Measurements from ENCODE around the gene EXPH5.
A peak's percentile ranks its signal among the peaks of the same experiment; 100 is the strongest.

The EXPH5 gene

DNA sequence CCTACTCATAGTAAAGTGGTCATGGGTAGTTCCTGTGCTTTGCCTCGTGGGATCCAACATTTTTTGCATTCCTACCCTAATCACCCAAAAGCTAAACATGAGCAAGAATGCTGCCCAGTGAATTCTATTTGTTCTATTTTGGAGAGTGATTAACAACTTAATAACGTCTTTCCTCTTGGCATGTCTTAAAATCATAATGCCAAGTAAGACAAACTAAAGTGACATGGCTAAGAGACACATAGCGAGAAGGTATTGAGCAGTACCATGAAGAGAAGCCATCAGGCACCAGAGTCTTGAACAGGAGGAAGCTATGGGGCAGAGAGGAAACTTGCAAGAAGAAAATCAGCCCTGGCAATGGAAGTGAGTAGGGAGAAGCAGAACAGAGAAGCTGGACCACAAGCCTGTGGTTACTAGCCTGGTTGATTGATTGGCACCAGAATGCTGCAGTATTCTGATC is 32.0 kb downstream of the EXPH5 start:
- peak overlapping the region; percentile 79 for H3K27ac ChIP-seq (ENCODE audit: low read length, poor library complexity, severe bottlenecking)
- H2BK15ac ChIP-seq (ENCODE audit: low read depth, poor library complexity, severe bottlenecking) = no peak overlapping the region
- no peak overlapping the region for H4K8ac ChIP-seq (ENCODE audit: low read length)
- no peak overlapping the region for H3K9ac ChIP-seq (ENCODE audit: low read length)
- H3K4me2 ChIP-seq (ENCODE audit: low read length, poor library complexity, severe bottlenecking) = no peak overlapping the region
- H3K4ac ChIP-seq (ENCODE audit: low read depth in 1 of 2, low read length in 2 of 2) = no peak overlapping the region
- peak overlapping the region in 1 of 2 experiments; percentile 47 for H3K18ac ChIP-seq (ENCODE audit: low read depth in 1 of 2, low read length in 2 of 2)
- H3K14ac ChIP-seq (ENCODE audit: low read length in 2 of 2) = no peak overlapping the region
- no peak overlapping the region for H4K91ac ChIP-seq (ENCODE audit: low read length)
- no peaks in the 10 kb centered on the region for H3K27me3 ChIP-seq (ENCODE audit: control insufficient read depth in 1 of 2, insufficient read depth in 1 of 2, low read length in 2 of 2)
- H2BK5ac ChIP-seq (ENCODE audit: low read depth, low read length, poor library complexity, severe bottlenecking) = no peak overlapping the region
- H3K79me1 ChIP-seq (replicated peaks; ENCODE audit: low read length, poor library complexity, severe bottlenecking) = no peaks in the 10 kb centered on the region
- H2BK12ac ChIP-seq (ENCODE audit: low read length in 2 of 2) = no peak overlapping the region
- peak overlapping the region; percentile 39 for H2AK5ac ChIP-seq (ENCODE audit: low read length, severe bottlenecking)
- H3K23ac ChIP-seq (ENCODE audit: low read length in 2 of 2) = no peak overlapping the region
- no peak overlapping the region for H2BK120ac ChIP-seq (ENCODE audit: low read depth, low read length)
- whole genome bisulfite sequencing = 66% methylated on average over 2 of the region's 3 CpGs
- no peak overlapping the region for H3K4me3 ChIP-seq (ENCODE audit: insufficient read depth in 1 of 2, low read depth in 1 of 2, low read length in 2 of 2)
- H3K4me1 ChIP-seq (ENCODE audit: control insufficient read depth, insufficient read depth, low read depth, low read length) = peaks cover 13% of the 10 kb centered on the region
- H2AFZ ChIP-seq (ENCODE audit: low read depth, low read length) = no peak overlapping the region
- H3K36me3 ChIP-seq (ENCODE audit: control insufficient read depth in 1 of 2, insufficient read depth in 2 of 2, low read depth in 1 of 2, low read length in 2 of 2) = no peaks in the 10 kb centered on the region
- no peaks in the 10 kb centered on the region for H3K9me3 ChIP-seq (ENCODE audit: control insufficient read depth, low read length)
- peak; percentile 9 for DNase-seq

DNA sequence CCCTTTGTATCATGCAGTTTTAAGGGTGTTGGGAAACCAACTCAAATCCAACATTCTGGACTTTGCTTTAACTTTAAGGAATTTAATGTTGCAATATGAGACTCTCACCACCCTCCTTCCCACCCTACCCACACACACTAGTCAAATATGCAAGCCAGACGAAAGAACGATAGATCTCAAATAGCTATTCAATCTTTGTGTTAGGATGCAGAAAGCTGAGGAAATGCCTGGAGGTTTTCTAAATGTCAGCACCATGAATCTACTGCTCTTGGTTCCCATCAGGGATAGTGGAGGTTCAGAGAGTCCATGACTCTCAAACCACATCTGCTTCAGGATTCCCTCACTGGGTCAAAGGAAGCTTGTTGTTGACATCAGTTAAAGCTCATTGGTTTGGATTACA is 33.7 kb downstream of the EXPH5 start:
- H3K9ac ChIP-seq (ENCODE audit: low read length) = peak overlapping the region; percentile 3
- no peaks in the 10 kb centered on the region for H3K9me3 ChIP-seq (ENCODE audit: control insufficient read depth, low read length)
- H3K27me3 ChIP-seq (ENCODE audit: control insufficient read depth in 1 of 2, insufficient read depth in 1 of 2, low read length in 2 of 2) = no peaks in the 10 kb centered on the region
- no peak overlapping the region for H3K4ac ChIP-seq (ENCODE audit: low read depth in 1 of 2, low read length in 2 of 2)
- peaks cover 13% of the 10 kb centered on the region for H3K4me1 ChIP-seq (ENCODE audit: control insufficient read depth, insufficient read depth, low read depth, low read length)
- H3K79me1 ChIP-seq (replicated peaks; ENCODE audit: low read length, poor library complexity, severe bottlenecking) = no peaks in the 10 kb centered on the region
- no peak overlapping the region for H3K14ac ChIP-seq (ENCODE audit: low read length in 2 of 2)
- no peak overlapping the region for H2AFZ ChIP-seq (ENCODE audit: low read depth, low read length)
- H2AK5ac ChIP-seq (ENCODE audit: low read length, severe bottlenecking) = no peak overlapping the region
- no peak overlapping the region for H2BK12ac ChIP-seq (ENCODE audit: low read length in 2 of 2)
- no peak overlapping the region for H3K18ac ChIP-seq (ENCODE audit: low read depth in 1 of 2, low read length in 2 of 2)
- H3K36me3 ChIP-seq (ENCODE audit: control insufficient read depth in 1 of 2, insufficient read depth in 2 of 2, low read depth in 1 of 2, low read length in 2 of 2) = no peaks in the 10 kb centered on the region
- H3K4me3 ChIP-seq (ENCODE audit: insufficient read depth in 1 of 2, low read depth in 1 of 2, low read length in 2 of 2) = peak overlapping the region in 1 of 2 experiments; percentile 24
- H4K8ac ChIP-seq (ENCODE audit: low read length) = no peak overlapping the region
- WGBS = 62% methylated on average over 2 of the region's 2 CpGs
- no peak overlapping the region for H3K23ac ChIP-seq (ENCODE audit: low read length in 2 of 2)
- H3K4me2 ChIP-seq (ENCODE audit: low read length, poor library complexity, severe bottlenecking) = no peak overlapping the region
- H4K91ac ChIP-seq (ENCODE audit: low read length) = no peak overlapping the region
- no peak overlapping the region for H2BK15ac ChIP-seq (ENCODE audit: low read depth, poor library complexity, severe bottlenecking)
- peak overlapping the region; percentile 58 for H3K27ac ChIP-seq (ENCODE audit: low read length, poor library complexity, severe bottlenecking)
- no peak overlapping the region for H2BK120ac ChIP-seq (ENCODE audit: low read depth, low read length)
- H2BK5ac ChIP-seq (ENCODE audit: low read depth, low read length, poor library complexity, severe bottlenecking) = no peak overlapping the region
- peak; percentile 50 for DNase-seq

DNA sequence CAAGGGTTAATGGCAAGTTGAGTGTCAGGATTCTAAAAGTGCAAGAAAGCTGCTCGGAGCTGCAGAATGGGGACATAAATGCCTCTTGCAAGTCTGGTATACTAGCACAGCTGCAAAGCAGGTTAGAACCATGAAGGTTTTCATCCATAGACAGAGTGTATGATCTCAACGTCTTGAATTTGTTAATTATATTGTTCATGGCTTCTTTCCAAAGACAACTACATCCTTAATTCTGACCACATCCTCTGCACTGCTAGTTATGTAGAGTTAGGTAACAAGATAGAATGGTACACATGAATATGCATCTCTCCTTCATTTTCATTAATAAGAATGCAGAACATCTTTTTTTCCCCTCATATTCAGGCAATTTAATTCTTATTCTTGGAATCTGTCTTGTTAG is 34.2 kb downstream of the EXPH5 start:
- no peak overlapping the region for H3K4me2 ChIP-seq (ENCODE audit: low read length, poor library complexity, severe bottlenecking)
- H3K36me3 ChIP-seq (ENCODE audit: control insufficient read depth in 1 of 2, insufficient read depth in 2 of 2, low read depth in 1 of 2, low read length in 2 of 2) = no peaks in the 10 kb centered on the region
- DNase-seq = peak; percentile 16
- H3K4ac ChIP-seq (ENCODE audit: low read depth in 1 of 2, low read length in 2 of 2) = no peak overlapping the region
- H3K9ac ChIP-seq (ENCODE audit: low read length) = no peak overlapping the region
- no peak overlapping the region for H3K4me3 ChIP-seq (ENCODE audit: insufficient read depth in 1 of 2, low read depth in 1 of 2, low read length in 2 of 2)
- no peak overlapping the region for H2BK12ac ChIP-seq (ENCODE audit: low read length in 2 of 2)
- no peaks in the 10 kb centered on the region for H3K9me3 ChIP-seq (ENCODE audit: control insufficient read depth, low read length)
- no peak overlapping the region for H2AFZ ChIP-seq (ENCODE audit: low read depth, low read length)
- H2AK5ac ChIP-seq (ENCODE audit: low read length, severe bottlenecking) = no peak overlapping the region
- H3K79me1 ChIP-seq (replicated peaks; ENCODE audit: low read length, poor library complexity, severe bottlenecking) = no peaks in the 10 kb centered on the region
- H3K27ac ChIP-seq (ENCODE audit: low read length, poor library complexity, severe bottlenecking) = peak overlapping the region; percentile 58
- WGBS = 90% methylated on average over 1 of the region's 2 CpGs
- no peak overlapping the region for H4K91ac ChIP-seq (ENCODE audit: low read length)
- H2BK5ac ChIP-seq (ENCODE audit: low read depth, low read length, poor library complexity, severe bottlenecking) = no peak overlapping the region
- no peak overlapping the region for H4K8ac ChIP-seq (ENCODE audit: low read length)
- no peak overlapping the region for H2BK15ac ChIP-seq (ENCODE audit: low read depth, poor library complexity, severe bottlenecking)
- no peak overlapping the region for H2BK120ac ChIP-seq (ENCODE audit: low read depth, low read length)
- H3K23ac ChIP-seq (ENCODE audit: low read length in 2 of 2) = no peak overlapping the region
- H3K18ac ChIP-seq (ENCODE audit: low read depth in 1 of 2, low read length in 2 of 2) = no peak overlapping the region
- no peaks in the 10 kb centered on the region for H3K27me3 ChIP-seq (ENCODE audit: control insufficient read depth in 1 of 2, insufficient read depth in 1 of 2, low read length in 2 of 2)
- H3K4me1 ChIP-seq (ENCODE audit: control insufficient read depth, insufficient read depth, low read depth, low read length) = peaks cover 13% of the 10 kb centered on the region
- no peak overlapping the region for H3K14ac ChIP-seq (ENCODE audit: low read length in 2 of 2)

DNA sequence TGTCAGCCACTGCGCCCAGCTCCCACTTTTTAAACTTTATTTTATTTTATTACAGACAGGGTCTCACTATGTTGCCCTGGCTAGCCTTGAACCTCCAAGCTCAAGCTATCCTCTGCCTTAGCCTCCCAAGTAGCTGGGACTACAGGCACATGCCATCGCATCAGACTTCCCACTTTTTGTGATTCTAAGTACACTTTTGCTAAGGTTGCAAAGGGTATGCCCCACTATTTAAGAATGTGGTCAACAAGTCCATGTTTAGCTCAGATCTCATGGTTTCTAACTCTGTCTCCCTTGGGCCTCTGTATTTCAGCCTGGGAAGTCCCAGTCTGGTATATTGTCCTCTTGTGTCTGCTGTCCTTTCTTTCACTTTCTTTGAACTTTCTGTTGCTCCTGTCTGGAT is 35.3 kb downstream of the EXPH5 start:
- Histone ChIP-seq H3K14ac (ENCODE audit: low read length in 2 of 2) (no peak overlapping the region), H2AFZ (ENCODE audit: low read depth, low read length) (no peak overlapping the region), H3K36me3 (ENCODE audit: control insufficient read depth in 1 of 2, insufficient read depth in 2 of 2, low read depth in 1 of 2, low read length in 2 of 2) (no peaks in the 10 kb centered on the region), H3K4me1 (ENCODE audit: control insufficient read depth, insufficient read depth, low read depth, low read length) (peaks cover 9% of the 10 kb centered on the region), H3K79me1 (replicated peaks; ENCODE audit: low read length, poor library complexity, severe bottlenecking) (no peaks in the 10 kb centered on the region), H3K18ac (ENCODE audit: low read depth in 1 of 2, low read length in 2 of 2) (no peak overlapping the region), H3K9ac (ENCODE audit: low read length) (no peak overlapping the region), H3K27ac (ENCODE audit: low read length, poor library complexity, severe bottlenecking) (no peak overlapping the region), H2BK12ac (ENCODE audit: low read length in 2 of 2) (no peak overlapping the region), H3K27me3 (ENCODE audit: control insufficient read depth in 1 of 2, insufficient read depth in 1 of 2, low read length in 2 of 2) (no peaks in the 10 kb centered on the region), H2BK5ac (ENCODE audit: low read depth, low read length, poor library complexity, severe bottlenecking) (no peak overlapping the region), H3K4me2 (ENCODE audit: low read length, poor library complexity, severe bottlenecking) (no peak overlapping the region), H2AK5ac (ENCODE audit: low read length, severe bottlenecking) (no peak overlapping the region), H3K9me3 (ENCODE audit: control insufficient read depth, low read length) (no peaks in the 10 kb centered on the region), H2BK120ac (ENCODE audit: low read depth, low read length) (no peak overlapping the region), H3K23ac (ENCODE audit: low read length in 2 of 2) (no peak overlapping the region), H4K8ac (ENCODE audit: low read length) (no peak overlapping the region), H3K4me3 (ENCODE audit: insufficient read depth in 1 of 2, low read depth in 1 of 2, low read length in 2 of 2) (no peak overlapping the region), H3K4ac (ENCODE audit: low read depth in 1 of 2, low read length in 2 of 2) (no peak overlapping the region), H2BK15ac (ENCODE audit: low read depth, poor library complexity, severe bottlenecking) (no peak overlapping the region), H4K91ac (ENCODE audit: low read length) (no peak overlapping the region)
- WGBS = 100% methylated on average over 2 of the region's 2 CpGs
- DNase-seq = no peak

Data from mesenchymal stem cell (in vitro differentiated cells and primary cell).